Measurements from ENCODE around the gene APBA2.

APBA2 gene

GRCh38 chr15:29064731-29065130, 179.0 kb downstream of the APBA2 start:
- peak; percentile 18 for DNase-seq

- DNase-seq: peak; percentile 30
These were observed 179.8 kb downstream of the APBA2 start for GRCh38 chr15:29065571-29065970.

- DNase-seq: peak; percentile 35
These were observed 180.5 kb downstream of the APBA2 start for GRCh38 chr15:29066310-29066709.

DNA sequence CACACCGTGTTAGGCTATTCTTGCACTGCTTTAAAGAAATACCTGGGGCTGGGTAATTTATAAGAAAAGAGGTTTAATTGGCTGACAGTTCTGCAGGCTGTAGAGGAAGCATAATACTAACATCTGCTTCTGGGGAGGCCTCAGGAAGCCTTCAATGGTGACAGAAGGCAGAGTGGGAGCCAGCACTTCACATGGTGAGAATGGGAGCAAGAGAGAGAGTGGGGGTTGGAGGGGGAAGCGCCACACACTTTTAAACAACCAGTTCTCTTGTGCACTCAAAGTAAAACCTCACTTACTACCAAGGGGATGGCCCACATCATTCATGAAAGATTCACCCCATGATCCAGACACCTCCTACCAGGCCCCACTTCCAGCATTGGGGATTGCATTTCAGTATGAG, 181.1 kb downstream of the APBA2 start:
- no peak for DNase-seq

DNA sequence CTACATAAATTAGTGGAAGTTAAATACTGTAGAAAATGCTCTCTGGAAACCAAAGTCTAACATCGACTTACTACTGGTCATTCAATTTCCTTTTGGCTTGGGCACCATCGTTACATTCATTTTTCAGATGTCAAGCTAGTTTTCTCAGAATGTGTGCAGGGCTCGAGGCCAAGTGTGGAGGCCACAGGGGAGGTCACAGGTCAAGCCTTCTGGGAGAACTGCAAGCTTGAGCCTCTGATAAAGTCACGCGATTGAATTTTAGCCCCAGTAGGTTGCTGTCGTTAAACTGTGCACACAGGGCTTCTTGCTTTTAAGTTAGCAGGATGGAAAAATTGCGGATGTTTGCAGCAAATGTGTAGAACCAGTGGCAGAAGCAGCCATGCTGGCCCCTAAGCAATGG, 182.2 kb downstream of the APBA2 start:
- DNase-seq: no peak

GRCh38 chr15:29070471-29071231, 184.9 kb downstream of the APBA2 start:
- DNase-seq: peak; percentile 47

- DNase-seq: peak; percentile 13
These were observed 185.6 kb downstream of the APBA2 start for GRCh38 chr15:29071232-29071881.

- peak; percentile 20 for DNase-seq
These were observed 186.1 kb downstream of the APBA2 start for GRCh38 chr15:29071882-29072273.

GRCh38 chr15:29072444-29072843, 186.7 kb downstream of the APBA2 start:
- peak; percentile 25 for DNase-seq

GRCh38 chr15:29074045-29074444, 188.3 kb downstream of the APBA2 start:
- DNase-seq: no peak

- no peak for DNase-seq
These were observed 192.8 kb downstream of the APBA2 start for GRCh38 chr15:29078541-29078940.

DNA sequence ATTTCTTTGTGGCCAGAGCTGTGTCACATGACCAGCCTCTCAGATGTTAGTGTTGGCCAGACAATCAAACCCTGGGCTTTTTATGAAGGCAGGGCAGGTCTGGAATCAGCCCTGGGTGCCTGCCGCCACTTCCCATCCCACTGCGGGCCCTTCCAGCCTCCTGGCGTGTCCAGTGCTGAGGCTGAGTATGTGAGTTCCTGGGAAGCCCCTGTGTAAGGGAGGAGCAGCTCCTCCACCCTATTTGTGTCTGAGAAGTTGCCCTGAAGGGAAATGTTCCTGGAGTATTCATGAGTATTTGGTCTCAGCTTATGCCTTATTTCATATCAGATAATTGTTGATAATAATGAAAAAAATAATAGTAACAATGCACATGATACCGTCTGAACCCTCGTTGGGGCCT, 193.7 kb downstream of the APBA2 start:
- no peak for DNase-seq

- DNase-seq: no peak
These were observed 196.0 kb downstream of the APBA2 start for GRCh38 chr15:29081781-29082180.

DNA sequence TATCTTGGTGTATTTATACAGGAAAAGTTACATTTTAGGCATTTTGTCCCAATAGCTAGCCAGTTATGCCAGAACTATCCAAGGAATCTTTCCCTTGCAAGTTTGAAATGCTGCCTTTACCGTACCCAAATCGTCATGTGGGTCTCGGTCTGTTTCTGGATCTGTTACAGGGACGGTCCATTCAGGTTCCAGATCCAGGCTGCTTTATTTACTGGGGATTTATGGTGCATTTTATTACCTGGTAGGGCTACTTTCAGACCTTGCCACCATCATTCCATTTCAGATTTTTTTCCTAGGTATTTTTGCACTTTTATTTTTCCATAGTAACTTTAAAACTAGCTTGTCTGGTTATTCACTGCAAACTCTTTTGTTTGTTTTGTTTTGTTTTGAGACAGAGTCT, 197.4 kb downstream of the APBA2 start:
- no peak for DNase-seq

DNA sequence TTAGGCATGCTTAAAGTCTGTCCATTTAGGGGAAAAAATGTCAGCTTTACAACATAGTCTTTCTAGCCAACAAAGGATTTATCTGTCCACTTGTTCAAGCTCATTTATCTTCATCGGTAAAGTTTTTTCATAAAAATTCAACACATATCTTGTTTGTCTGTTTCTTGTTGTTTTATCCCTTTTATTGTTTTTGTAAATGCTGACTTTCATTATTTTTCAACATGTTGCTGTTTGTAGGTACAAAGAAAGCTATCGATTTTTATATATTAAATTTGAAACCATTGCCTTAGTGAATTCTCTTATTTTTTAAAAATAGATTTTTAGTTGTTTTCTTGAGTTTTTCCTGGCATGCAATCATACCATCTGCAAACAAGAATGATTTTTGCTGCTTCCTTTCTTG, 198.1 kb downstream of the APBA2 start:
- no peak for DNase-seq

DNA sequence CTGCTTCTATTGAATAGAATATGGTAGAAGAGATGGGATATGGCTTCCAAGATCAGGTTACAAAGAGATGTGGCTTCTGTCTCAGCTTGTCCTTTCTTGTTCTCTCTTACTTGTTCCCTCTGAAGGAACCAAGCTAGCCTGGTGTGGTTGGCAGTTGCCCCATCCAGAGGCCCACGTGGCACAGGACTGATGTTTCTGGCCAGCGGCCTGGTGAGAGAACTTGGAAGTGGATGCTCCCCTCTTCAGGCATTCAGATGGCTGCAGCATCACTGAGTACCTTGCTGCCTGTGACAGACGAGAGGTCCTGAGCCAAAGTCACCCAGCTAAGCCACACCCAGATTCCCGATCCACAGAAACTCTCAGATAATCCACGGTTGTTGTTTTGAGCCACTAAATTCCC, 200.2 kb downstream of the APBA2 start:
- DNase-seq: no peak

- no peak for DNase-seq
These were observed 201.1 kb downstream of the APBA2 start for GRCh38 chr15:29086891-29087290.

DNA sequence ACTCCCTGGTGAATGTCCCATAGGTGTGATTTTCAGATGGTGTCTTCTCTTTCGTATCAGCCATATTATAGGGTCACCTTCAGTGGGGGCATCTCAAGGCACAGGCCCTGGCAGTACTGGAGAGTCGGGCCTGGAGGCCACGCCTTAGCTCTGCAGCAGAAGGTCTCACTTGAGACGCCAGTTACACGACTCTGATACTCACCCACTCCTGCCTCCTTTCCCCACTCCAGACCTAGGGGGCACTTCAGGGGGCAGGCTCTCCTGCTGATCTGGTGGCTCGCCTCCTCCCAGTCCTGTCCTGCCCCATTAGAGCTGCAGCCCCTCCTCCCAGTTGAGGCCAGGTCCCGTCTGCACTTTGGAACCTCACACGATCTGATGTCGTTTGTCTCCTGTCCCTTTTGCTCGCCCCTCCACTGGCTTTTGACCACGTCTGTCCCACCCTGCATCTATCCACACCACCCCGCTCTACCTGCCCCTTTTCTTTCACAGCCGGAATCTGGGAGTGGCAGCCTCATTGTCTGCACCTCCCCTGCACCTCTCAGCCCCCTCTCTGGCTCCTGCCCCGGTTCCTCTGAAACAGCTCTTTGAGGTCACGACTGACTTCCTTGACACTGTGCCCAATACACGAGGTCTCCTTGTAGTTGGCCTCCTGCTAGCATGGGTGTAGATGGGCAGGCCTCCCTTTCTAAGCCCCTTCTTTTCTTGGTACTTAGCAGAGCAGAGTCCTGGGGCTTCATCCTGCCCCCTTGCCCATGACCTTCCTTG, 201.9 kb downstream of the APBA2 start:
- DNase-seq: no peak

- DNase-seq: no peak
These were observed 202.9 kb downstream of the APBA2 start for GRCh38 chr15:29088666-29089065.

- no peak for DNase-seq
These were observed 204.2 kb downstream of the APBA2 start for GRCh38 chr15:29089731-29090616.

GRCh38 chr15:29090617-29091466, 205.1 kb downstream of the APBA2 start:
- DNase-seq: no peak

DNA sequence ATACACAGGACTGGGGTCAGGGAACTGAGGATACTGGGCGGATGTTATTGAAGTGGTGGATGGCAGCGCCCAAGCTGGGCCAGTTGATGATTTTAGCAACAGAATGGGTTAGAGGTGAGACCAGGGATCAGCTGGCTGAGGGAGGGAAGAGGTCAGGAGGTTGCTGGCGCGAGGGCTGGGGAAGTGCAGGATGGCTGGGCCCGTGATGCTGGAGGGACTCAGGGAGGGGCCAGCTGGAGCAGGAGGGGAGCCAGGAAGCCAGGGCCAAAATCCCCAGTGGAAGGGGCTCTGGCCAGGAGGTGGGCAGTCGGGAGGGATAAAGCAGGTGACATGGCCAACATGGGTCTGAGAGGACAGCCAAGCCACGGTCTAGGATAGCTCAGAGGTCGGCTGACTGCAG, 205.9 kb downstream of the APBA2 start:
- DNase-seq: no peak
